Fibroblast of lung (primary cell): Measurements from ENCODE around the gene TBC1D22A.

Experiments
- CTCF ChIP-seq, 2 donors: IDR thresholded peaks in 1 of 2; conservative IDR thresholded peaks in 1 of 2; 1 replicate in 1 of 2; 2 replicates in 1 of 2; pipeline ENCODE4 v1.5.1; 2011 to 2012; ENCODE audit warnings: low read length in 2 of 2, control low read depth in 1 of 2, inconsistent platforms in 1 of 2, low read depth in 1 of 2, mild to moderate bottlenecking in 1 of 2
- EZH2 ChIP-seq: IDR thresholded peaks from 2 replicates; pipeline ENCODE4 v1.5.1; 2012; ENCODE audit warnings: low read length, control low read depth, mild to moderate bottlenecking; ENCODE audit errors: missing control alignments

GRCh38 chr22:47178339-47178738 is 415.9 kb downstream of the TBC1D22A start:
- TF ChIP-seq CTCF (conservative IDR thresholded peaks at IDR 0.05 in 1 of 2, IDR thresholded peaks at IDR 0.05 in 1 of 2; ENCODE audit: low read depth in 1 of 2, low read length in 2 of 2) (no peak), EZH2 (no peak)
